GM21786 (cell line): ENCODE data around the gene PML.

Source experiments
- ATAC-seq: cut with Tn5 transposase; IDR thresholded peaks from one replicate; pipeline ENCODE4 v1.9.1; 2021; ENCODE audit not compliant: unreplicated experiment

The PML gene, protein sequence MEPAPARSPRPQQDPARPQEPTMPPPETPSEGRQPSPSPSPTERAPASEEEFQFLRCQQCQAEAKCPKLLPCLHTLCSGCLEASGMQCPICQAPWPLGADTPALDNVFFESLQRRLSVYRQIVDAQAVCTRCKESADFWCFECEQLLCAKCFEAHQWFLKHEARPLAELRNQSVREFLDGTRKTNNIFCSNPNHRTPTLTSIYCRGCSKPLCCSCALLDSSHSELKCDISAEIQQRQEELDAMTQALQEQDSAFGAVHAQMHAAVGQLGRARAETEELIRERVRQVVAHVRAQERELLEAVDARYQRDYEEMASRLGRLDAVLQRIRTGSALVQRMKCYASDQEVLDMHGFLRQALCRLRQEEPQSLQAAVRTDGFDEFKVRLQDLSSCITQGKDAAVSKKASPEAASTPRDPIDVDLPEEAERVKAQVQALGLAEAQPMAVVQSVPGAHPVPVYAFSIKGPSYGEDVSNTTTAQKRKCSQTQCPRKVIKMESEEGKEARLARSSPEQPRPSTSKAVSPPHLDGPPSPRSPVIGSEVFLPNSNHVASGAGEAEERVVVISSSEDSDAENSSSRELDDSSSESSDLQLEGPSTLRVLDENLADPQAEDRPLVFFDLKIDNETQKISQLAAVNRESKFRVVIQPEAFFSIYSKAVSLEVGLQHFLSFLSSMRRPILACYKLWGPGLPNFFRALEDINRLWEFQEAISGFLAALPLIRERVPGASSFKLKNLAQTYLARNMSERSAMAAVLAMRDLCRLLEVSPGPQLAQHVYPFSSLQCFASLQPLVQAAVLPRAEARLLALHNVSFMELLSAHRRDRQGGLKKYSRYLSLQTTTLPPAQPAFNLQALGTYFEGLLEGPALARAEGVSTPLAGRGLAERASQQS

DNA sequence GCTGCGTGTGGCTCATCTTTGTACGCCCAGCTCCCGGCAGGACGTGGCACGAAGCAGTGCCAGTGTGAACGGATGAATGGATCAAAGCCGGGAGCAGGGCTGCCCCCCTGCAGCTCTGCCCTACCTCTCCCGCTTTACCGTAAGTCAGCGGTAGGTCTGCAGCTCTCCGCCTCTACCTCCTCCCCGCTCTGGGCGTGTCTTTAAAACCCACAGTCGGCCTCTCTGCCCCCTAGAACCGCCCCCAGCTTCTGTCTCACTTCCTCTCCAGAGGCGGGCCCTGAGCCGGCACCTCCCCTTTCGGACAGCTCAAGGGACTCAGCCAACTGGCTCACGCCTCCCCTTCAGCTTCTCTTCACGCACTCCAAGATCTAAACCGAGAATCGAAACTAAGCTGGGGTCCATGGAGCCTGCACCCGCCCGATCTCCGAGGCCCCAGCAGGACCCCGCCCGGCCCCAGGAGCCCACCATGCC, at the start of gene PML:
TSS of gene PML (plus strand) at position 304 of the 471 bp plus-strand sequence. CDS start at position 401, 97 bp downstream.
- ATAC-seq, result peak; percentile 71

DNA sequence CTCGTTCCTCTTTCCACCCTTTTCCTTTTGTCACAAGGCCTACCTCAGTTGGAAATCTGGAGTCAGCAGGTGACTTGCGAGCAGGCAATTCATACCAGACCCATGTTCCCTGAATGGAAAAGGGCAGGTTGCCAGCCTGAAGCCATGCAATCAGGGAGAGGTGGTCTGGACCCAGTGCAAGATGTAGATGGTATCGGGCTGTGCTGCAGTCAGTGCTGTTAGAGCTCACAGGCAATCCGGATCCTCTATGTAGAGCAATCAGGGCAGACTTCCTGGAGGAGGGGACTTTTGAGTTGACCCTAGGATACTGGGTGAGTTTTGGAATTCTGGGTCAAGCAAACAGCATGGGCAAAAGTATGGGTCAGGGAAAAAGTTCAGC, 49.4 kb upstream of the PML start:
- no peak for ATAC-seq

DNA sequence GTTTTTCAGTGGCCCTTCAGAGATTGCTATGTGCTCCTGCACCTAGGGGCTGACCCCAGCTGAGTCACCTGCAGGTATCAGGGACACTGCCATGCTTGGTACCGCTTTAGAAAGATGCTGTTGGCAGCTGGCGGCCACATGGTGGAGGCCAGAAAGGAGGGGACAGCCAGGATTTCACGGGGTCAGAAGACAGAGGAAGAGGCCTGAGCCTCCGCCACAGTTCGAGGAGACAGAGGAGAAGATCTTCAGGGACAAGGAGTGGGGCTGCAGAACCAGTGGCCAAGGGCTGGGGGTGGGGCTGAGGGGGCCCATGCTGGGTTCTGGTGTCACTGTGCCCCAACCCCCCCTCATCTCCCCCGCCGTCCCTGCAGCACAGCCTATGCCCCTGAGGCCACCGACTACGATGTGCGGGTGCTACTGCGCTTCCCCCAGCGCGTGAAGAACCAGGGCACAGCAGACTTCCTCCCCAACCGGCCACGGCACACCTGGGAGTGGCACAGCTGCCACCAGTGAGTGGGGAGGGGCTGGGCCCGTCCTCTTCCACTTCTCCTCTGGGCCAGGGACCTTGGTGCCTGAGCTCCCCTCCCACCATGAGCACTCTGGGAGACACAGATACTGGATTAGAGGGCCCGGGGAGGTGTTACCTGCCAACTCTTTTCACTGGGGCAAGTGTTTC, 48.3 kb upstream of the PML start:
- ATAC-seq, result no peak

DNA sequence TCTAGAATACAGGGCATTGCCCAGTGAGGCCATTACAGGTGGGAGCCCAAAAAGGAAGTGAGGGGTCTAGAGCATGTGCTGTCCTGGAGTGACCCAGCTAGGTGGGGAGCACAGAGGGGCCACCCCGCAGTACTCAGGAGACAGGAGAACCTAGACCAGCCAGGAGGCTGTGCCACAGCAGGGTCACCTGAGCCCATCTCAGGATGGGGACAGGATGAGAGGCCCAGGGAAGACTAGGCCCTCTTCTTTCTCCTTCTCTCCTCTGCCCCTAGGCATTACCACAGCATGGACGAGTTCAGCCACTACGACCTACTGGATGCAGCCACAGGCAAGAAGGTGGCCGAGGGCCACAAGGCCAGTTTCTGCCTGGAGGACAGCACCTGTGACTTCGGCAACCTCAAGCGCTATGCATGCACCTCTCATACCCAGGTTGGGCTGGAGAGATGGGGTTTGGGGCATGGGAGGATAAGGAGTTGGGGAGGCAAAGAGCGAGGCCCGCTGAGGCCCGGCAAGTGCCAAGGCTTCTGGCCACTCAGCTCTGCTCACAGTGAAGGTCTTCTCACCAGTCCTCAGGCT, 47.6 kb upstream of the PML start:
- no peak for ATAC-seq

DNA sequence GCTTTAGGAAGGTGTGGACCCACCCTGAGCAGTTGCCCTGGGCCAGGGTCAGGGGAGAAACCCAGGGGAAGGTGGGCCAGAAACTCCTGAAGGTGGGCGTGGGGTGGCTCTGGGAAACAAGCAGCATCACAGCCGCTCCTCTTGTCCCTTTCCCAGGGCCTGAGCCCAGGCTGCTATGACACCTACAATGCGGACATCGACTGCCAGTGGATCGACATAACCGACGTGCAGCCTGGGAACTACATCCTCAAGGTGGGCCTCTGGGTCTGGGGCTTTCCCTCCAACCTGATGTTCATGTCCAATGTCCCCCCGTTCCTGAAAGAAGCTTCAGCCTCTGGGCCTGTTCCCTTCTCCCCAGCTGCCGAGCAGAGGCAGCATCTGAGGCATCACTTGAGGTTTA, 46.9 kb upstream of the PML start:
- no peak for ATAC-seq

DNA sequence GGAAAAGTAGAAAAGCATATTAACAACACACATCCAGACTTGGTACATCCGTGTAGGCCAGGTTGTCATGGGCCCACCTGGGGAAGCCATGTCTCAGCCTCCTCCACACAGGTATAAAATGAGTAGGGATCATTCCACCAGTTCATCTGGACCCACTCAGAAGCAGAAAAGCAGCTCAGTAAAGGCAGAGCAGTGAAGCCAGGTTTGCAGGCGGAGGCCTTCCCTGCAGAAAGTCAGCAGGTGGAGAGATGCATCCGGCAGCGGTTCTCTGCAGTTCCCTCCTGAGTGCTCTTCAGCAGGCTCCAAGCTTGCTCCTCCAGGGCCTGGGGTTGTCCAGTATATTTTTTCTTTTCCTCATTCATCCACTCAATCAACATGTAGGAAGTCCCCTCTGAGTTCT, 46.1 kb upstream of the PML start:
- ATAC-seq, result no peak

DNA sequence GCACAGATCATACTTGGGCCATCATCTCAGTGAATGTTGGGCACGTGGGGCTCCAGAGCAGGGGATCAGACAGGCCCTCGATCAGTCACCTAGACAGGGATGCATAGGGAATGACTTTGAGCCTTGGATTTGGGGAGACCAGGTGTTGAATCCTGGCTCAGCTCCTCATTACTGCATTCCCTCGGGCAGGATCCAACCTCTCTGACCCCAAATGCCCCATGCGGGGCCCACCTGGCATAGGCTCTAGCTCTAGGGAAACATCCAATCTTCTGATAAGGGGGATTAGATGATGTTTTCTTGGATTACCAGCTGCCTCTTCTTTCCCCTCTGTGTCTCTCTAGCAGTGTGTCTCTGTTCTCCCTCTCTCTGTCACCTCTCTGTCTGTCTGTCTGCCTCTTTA, 45.5 kb upstream of the PML start:
- ATAC-seq, result no peak

DNA sequence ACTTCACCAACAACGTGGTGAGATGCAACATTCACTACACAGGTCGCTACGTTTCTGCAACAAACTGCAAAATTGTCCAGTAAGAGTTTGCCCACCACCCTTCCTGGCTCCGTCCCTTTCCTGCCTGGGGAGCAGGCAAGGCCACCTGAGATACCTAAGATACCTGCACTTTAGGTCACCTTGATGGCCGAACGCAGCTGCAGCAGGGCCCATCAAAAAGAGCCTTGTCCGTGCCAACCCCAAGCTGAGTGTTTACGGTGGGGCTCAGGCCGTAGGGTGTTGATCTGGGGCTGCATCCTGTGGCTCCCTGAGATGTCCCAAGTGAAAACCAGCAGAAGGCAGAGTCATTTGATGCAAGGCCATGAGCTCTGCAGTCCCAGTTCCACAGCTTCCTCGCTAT, 45.0 kb upstream of the PML start:
- ATAC-seq, result no peak

DNA sequence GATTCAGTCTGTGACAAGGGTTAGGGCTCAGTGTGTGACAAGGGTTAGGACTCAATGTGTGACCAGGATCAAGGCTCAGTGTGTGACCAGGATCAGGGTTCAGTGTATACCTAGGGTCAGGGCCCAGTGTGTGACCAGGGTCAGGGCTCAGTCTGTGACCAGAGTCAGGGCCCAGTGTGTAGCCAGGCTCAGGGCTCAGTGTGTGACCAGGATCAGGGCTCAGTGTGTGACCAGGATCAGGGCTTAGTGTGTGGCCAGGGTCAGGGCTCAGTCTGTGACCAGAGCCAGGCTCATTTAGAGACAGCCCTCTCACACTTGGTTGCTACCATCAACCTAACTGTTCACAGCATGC, 44.1 kb upstream of the PML start:
- no peak for ATAC-seq

DNA sequence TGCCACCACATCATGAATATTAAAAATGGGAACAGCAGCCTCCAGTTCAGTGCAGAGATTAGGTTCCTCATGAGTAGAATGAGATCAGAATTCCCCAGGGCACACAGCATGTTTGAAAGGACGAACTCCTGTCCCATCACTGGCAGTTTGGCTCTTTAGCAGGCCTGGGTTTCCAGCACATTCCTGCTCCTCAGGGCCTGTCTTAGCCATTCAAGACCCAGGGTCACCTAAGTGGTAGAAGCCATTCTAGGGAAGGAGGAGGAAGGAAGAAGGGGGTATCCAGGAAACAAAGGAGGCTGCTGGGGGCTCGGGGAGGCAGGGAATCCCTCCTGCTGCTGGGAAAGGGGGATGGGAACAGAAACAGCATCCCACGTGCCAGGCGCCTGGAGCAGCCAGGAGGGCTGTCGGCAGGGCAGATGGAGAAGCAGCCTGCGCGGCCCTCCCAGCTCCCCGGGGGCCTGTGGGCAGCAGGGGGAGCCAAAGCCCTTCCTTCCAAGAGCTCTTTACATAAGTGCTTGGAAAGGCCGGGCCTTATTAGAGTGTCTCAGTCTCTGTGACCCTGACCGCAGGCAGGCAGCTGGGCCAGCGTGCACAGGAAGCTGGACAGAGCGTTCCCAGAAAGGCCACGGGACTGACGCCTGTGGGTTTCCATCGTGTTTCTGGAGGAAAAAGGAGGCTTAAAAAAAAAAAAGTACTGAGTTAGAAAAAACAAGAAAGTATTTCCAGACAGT, 43.5 kb upstream of the PML start:
- ATAC-seq, result no peak

DNA sequence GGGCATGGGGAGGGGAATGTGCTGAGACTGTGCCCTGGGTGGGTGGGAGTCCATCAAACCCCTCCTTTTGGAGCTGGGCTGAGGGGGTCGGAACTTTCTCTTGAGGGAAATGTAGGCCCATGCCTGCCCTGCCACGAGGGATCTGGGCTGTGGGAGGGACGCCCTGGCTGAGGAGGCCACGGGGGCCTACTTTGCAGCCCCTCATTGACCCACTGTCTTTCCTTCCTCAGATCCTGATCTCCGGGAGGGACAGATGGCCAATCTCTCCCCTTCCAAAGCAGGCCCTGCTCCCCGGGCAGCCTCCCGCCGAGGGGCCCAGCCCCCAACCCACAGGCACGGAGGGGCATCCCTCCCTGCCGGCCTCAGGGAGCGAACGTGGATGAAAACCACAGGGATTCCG, 42.9 kb upstream of the PML start:
- ATAC-seq, result no peak

DNA sequence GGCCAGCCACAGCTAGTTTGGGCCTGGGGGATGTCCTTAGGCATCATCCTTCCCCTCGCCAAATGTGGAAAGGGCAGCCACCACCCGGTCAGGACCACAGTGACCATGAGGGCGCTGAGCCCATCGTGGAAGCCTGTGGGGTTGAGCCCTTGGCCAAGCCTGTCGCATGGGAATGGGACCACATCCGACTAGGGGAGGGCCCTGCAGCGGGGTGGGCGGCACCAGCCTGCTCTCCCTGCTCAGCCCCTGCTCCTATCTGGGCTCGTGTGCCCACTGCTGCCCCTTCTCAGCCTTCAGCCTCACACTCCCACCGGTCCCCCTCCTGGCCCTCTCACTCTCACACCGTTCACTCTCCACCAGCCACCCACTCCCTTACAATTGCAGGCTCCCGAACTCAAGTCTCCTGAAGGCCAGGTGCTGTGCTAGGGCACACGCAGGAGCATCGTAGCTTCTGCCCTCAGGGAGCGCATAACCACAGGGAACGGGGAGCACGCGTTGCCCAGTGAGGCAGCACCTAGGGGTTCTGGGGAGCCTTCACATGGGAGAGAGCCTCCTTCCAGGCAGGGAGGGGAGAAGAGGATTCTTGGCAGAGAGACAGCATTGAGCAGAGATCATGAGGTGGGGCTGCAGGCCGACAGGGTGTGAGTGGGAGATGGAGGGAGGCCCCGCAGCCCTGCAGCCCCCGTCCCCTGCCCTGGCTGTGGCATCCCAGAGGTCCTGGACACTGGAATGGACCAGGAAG, 42.2 kb upstream of the PML start:
- no peak for ATAC-seq

DNA sequence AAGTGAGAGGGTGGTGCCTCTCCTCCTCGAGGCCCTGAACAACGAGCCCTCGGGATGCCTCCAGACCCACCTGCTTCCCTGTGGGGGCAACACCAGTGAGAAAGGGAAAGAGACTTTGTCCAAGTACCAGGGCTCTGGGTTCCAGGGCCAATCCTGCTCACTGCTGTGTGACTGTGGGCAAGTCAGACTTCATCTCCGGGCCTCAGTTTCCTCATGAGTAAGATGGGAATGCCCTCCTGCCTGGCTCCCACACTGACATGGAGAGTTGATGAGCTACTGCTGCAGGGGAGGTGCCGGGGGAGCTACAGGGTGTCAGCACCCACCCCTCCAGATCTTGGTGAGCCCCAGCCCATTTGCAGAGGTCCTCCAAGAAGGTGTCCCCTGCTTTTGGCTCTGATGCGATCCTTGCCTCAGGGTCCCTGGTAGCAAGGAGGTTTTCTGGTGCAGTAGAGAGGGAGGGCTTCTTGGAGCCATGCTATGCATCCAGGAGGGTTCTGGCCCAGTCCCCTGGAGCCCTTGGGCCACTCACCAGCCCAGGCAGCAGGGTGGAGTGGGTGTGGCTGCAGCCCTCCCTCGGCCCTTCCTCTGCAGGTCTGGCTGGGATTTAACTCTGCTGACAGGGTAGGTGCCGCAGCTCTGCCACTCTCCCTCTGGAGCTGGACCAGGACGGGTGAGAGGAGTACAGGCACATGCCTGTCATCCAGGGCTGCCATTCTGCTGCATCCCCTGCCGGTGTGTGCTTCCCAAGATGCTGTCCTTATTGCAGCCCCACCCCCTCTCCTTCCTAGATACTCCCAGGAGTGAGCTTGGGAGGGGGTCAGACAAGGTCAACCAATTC, 41.4 kb upstream of the PML start:
- ATAC-seq, result no peak

DNA sequence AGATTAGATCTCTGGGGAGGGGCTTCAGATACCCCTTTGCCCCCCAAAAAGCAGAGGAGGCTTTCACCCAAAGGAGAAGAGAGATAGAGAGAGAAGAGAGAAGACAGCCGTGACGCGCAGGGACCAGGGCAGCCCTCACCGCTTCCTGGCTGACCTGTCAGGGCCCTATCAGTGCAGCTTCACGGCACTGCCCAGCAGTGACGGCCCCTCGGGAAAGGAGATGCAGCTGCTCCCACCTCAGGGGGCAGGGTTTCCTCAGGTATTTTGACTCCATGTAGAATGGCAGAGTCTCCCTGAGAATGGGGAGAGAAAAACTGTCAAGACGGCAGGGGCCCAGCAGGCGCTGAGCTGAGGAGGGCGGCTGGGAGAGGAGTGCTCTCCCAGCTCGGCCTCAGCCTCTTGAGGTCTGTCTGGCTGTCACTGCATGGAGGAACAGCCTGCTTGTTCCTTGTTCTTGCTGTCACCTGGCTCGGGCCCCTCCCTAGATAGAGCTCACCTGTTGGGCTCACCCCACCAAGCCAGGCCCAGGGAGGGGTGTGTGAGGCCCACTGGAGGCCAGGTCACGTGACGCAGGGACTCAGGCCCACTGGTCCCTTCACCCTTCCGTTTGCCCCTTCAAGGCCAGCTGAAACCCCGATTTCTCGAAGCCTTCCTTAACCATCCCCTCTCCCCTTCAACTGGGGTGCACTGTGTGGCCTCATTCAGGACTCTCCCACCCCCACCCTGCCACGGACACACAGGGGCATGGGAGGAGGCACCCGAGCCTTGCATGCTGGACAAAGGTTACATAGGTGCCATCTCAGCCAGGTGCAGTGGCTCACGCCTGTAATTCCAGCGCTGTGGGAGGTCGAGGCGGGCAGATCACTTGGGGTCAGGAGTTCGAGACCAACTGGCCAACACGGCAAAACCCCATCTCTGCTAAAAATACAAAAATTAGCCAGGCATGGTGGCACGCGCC, 40.0 kb upstream of the PML start:
- no peak for ATAC-seq

DNA sequence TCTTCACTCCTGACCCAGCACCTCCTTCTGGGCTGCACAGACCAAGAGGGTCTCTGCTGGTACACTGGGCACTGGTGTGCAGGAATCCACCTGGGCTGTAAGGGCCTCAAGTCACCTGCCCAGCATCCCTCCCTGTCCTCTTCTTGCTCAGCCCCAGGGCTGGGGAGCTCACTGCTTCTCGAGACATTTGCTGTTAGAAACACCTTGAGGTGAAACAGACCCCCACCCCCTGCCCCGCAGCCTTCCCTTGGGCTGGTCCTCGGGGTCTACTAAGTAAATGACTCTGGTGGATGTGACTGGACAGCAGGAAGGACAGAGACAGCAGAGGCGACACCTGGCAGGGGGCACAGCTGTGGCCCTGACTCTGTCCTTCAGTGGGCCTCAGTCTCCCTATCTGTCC, 39.2 kb upstream of the PML start:
- no peak for ATAC-seq

DNA sequence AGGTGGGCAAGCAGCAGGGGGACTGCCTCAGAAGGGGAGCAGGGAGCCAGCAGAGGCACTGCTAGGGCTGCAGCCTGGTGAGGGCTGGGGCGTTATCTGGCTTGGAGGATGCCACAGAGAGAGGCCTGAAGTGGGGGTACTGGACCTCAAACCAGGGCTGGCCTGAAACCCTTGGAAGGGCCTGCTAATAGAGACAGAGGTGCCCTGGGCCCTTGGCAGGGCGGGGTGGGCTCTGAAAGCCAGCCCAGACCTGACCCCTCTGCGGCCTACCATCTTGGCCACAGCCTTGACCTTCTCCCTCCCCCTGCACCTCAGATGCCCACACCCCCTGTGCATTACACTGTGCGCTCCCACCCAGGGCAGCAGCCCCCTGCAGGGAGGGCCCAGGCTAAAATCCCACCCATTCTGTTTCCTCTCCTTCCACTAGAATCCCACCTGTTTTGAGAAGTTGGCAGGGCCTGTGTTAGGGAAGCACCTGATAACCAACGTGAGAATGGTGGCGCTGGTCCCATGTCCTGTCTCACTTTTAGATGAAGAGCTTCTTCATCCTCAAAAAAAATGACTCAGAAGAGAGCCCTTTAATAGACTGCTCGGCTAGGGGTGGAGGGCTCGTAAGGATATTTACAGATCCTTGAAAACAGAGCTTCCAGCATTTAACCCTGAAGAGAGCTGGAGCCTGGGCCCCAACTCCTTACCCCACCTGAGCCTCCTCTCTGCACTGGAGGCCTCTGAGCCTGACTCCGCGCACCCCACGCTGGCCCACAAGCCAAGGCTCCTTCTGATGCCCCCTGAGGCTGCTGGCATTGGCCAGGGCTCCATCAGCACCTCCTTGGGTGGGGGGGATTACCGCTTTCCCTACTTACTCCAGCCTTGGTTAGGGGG, 38.4 kb upstream of the PML start:
- ATAC-seq, result no peak

DNA sequence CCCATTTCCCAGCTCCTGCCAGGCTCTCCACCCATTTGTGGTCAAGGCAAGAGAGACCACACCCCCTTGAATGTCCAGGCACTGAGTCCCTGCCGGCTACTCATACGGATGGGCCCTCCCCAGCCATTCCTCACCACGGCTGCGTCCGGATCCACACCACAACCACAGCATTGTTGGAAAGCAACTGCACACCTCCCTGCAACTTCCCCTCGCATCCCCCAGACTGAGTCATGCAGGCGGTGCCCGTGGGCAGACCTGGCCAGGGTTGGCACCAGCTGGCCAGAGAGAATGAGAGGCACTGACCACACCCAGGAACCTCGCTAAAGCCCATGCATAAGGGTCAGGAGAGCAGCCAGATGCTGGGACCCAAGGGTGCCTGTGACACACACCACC, 37.8 kb upstream of the PML start:
- no peak for ATAC-seq
